Neural cell (in vitro differentiated cells): Measurements from ENCODE around the gene NRG2. TPM values are rescaled to one million over a fixed set of nuclear protein-coding genes. Genes with fewer than 3 reads are reported as not detected.

Experiments
- H2AFZ ChIP-seq: fragments of 200-600, 300-800 bp; sonication (generic), shearing (Covaris generic); 2 replicates; pipeline ENCODE4 v1.6.0; 2014; ENCODE audit warnings: low read depth, mild to moderate bottlenecking, antibody characterized with exemption, low read length, moderate library complexity
- H3F3A ChIP-seq: fragments of 200-600 bp; shearing (Covaris generic); 2 replicates; pipeline ENCODE4 v1.6.1; 2016; ENCODE audit warnings: mild to moderate bottlenecking, moderate library complexity, mixed read lengths, antibody characterized with exemption, low read length; ENCODE audit not compliant: insufficient read depth, poor library complexity, severe bottlenecking
- H3K27ac ChIP-seq: fragments of 200-600, 300-800 bp; sonication (generic), shearing (Covaris generic); 2 replicates; pipeline ENCODE4 v1.5.1; 2014; ENCODE audit warnings: mild to moderate bottlenecking, low read length, moderate library complexity
- H3K27me3 ChIP-seq: fragments of 300-800, 200-600 bp; sonication (generic), shearing (Covaris generic); 2 replicates; pipeline ENCODE4 v1.6.0; 2014; ENCODE audit warnings: mild to moderate bottlenecking, low read depth, low read length, moderate library complexity; ENCODE audit not compliant: insufficient read depth
- H3K36me3 ChIP-seq: fragments of 300-800, 200-600 bp; sonication (generic), shearing (Covaris generic); 2 replicates; pipeline ENCODE4 v1.5.1; 2014; ENCODE audit warnings: mild to moderate bottlenecking, antibody characterized with exemption, low read length, moderate library complexity; ENCODE audit not compliant: insufficient read depth
- H3K4me2 ChIP-seq: fragments of 300-800, 200-600 bp; sonication (generic), shearing (Covaris generic); 2 replicates; pipeline ENCODE4 v1.6.0; 2014; ENCODE audit warnings: mild to moderate bottlenecking, low read length
- H3K4me3 ChIP-seq: fragments of 300-800, 200-600 bp; sonication (generic), shearing (Covaris generic); 2 replicates; pipeline ENCODE4 v1.5.1; 2014; ENCODE audit warnings: mild to moderate bottlenecking, low read length, moderate library complexity
- H3K79me2 ChIP-seq: fragments of 200-600 bp; shearing (Covaris generic); replicated peaks from 2 replicates; pipeline ENCODE4 v1.6.0; 2014; ENCODE audit warnings: mild to moderate bottlenecking, low read length, moderate library complexity; ENCODE audit not compliant: insufficient read depth
- H3K9ac ChIP-seq: fragments of 300-800, 200-600 bp; sonication (generic), shearing (Covaris generic); 2 replicates; pipeline ENCODE4 v1.6.1; 2016; ENCODE audit warnings: mild to moderate bottlenecking, low read length, mixed read lengths
- H3K9me2 ChIP-seq: fragments of 200-600 bp; shearing (Covaris generic); 2 replicates; pipeline ENCODE4 v1.6.1; 2016; ENCODE audit warnings: mild to moderate bottlenecking, low read length, mixed read lengths; ENCODE audit not compliant: insufficient read depth
- H3K9me3 ChIP-seq: fragments of 200-600, 300-800 bp; sonication (generic), shearing (Covaris generic); 2 replicates; pipeline ENCODE4 v1.6.1; 2016; ENCODE audit warnings: mild to moderate bottlenecking, mixed run types, low read length, moderate library complexity, mixed read lengths
- H4K20me1 ChIP-seq: fragments of 200-600 bp; shearing (Covaris generic); 2 replicates; pipeline ENCODE4 v1.6.1; 2016; ENCODE audit warnings: mild to moderate bottlenecking, mixed run types; ENCODE audit not compliant: insufficient read depth
- CTCF ChIP-seq: fragments of 450-650 bp; IDR thresholded peaks from 2 replicates; pipeline ENCODE4 v1.5.1; 2014; ENCODE audit warnings: antibody characterized with exemption, mild to moderate bottlenecking, moderate library complexity; ENCODE audit not compliant: poor library complexity, severe bottlenecking
- EP300 ChIP-seq: fragments of 450-650 bp; conservative IDR thresholded peaks from 2 replicates; pipeline ENCODE4 v1.6.1; 2014; ENCODE audit warnings: antibody characterized with exemption, mild to moderate bottlenecking, moderate library complexity; ENCODE audit not compliant: poor library complexity, severe bottlenecking
- EZH2 ChIP-seq: fragments of 200-600, 300-800 bp; shearing (Covaris generic), sonication (generic); IDR thresholded peaks from 2 replicates; pipeline ENCODE4 v1.6.1; 2014; ENCODE audit warnings: antibody characterized with exemption, low read length, borderline replicate concordance, mild to moderate bottlenecking; ENCODE audit not compliant: insufficient read depth, poor library complexity, severe bottlenecking
- MXI1 ChIP-seq: fragments of 450-650 bp; conservative IDR thresholded peaks from 2 replicates; pipeline ENCODE4 v1.6.1; 2014; ENCODE audit warnings: antibody characterized with exemption, mild to moderate bottlenecking; ENCODE audit not compliant: poor library complexity, severe bottlenecking
- POLR2AphosphoS5 ChIP-seq: IDR thresholded peaks from 2 replicates; pipeline ENCODE4 v1.6.1; 2012
- RAD21 ChIP-seq: fragments of 450-650 bp; conservative IDR thresholded peaks from 2 replicates; pipeline ENCODE4 v1.6.1; 2014; ENCODE audit warnings: antibody characterized with exemption, mild to moderate bottlenecking, moderate library complexity
- SMC3 ChIP-seq: fragments of 450-650 bp; conservative IDR thresholded peaks from 2 replicates; pipeline ENCODE4 v1.6.1; 2014; ENCODE audit warnings: antibody characterized with exemption, mild to moderate bottlenecking, moderate library complexity; ENCODE audit not compliant: poor library complexity
- TAF1 ChIP-seq: IDR thresholded peaks from 2 replicates; pipeline ENCODE4 v1.6.1; 2012; ENCODE audit warnings: low read depth
- polyA plus RNA-seq: library from polyadenylated mRNA; depleted of rRNA; stranded (reverse); fragments of >200 nt; gene quantifications from 2 replicates; pipeline ENCODE4 v1.2.3, GENCODE V29; 2014
- TF ChIP-seq, protein P1 (sequence below): IDR thresholded peaks from 2 replicates; pipeline ENCODE4 v1.6.1; 2012; ENCODE audit warnings: borderline replicate concordance

Gene NRG2
- polyA plus RNA-seq, 1 donor from 2014 or later, result 5.4 TPM

DNA sequence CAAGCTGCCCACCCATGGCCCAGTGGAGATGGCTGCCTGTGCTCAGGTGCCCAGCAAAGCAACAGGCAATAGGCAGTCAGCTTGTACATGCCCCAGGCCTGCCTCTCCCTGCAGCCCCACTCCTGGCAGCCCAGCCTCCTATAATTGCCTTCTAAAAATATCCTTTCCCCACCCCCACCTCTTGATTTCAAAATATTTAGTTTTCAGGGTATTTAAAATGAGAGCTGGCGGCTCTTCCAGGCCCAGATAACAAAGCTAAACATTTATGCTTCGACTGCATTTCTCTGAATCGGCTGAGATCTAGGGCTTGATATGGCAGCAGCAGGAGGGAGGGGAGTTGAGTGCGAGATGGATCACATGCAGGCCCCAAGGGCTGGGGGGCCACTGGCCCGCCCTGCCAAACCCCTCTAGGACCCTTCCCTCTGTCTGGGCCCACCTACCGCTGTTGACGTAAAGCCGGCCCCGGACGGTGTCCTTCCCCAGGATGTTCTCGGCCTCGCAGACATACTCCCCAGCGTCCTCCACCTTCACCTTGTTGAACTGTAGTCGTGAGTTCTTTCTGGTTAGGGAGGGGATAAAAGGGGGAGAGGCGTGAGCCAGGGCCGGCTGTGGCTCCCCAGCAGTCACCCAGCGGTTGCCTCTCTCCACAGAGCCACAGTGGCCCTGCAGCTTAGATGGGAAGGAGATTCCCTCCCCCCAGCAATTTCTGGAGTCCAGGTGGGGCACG, 162.5 kb downstream of the NRG2 start:
- H3K9me2 ChIP-seq, result no peaks in the 10 kb centered on the region
- H3K27ac ChIP-seq, result no peak overlapping the region
- H3K4me2 ChIP-seq, result no peak overlapping the region
- H3K9ac ChIP-seq, result no peak overlapping the region
- no peak overlapping the region for H3K4me3 ChIP-seq
- no peaks in the 10 kb centered on the region for H3K79me2 ChIP-seq
- no peaks in the 10 kb centered on the region for H3K9me3 ChIP-seq
- H2AFZ ChIP-seq, result no peak overlapping the region
- H3F3A ChIP-seq, result no peaks in the 10 kb centered on the region
- no peaks in the 10 kb centered on the region for H3K27me3 ChIP-seq
- no peaks in the 10 kb centered on the region for H4K20me1 ChIP-seq
- TF ChIP-seq SMC3 (no peak), EZH2 (no peak), CTCF (no peak), RAD21 (no peak), MXI1 (no peak)
- H3K36me3 ChIP-seq, result no peaks in the 10 kb centered on the region

DNA sequence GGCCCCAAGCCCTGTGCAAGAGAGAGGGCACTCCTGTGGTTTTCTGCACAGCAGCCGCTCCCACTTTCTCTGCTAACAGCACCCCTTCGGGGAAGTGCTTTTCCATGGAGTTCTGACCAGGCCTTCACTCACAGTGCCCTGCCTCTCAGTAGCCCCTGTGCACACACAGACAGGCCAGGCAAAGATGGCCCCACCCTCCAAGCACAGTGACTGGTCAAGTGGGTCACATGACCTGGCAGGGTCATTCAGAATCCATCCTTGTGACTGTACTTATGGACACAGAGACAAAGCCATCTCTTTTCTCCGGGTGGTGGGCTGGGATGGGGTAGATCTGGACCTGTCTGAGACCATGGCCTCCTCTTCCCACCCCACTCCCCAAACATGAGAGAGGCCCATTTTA, 165.0 kb downstream of the NRG2 start:
- Histone ChIP-seq H3K79me2 (no peaks in the 10 kb centered on the region), H3K27me3 (no peaks in the 10 kb centered on the region), H3K9me2 (no peaks in the 10 kb centered on the region), H3K4me3 (no peak overlapping the region), H3K27ac (no peak overlapping the region), H4K20me1 (no peaks in the 10 kb centered on the region), H3F3A (no peaks in the 10 kb centered on the region), H2AFZ (no peak overlapping the region), H3K9ac (no peak overlapping the region), H3K4me2 (no peak overlapping the region), H3K36me3 (no peaks in the 10 kb centered on the region), H3K9me3 (no peaks in the 10 kb centered on the region)
- TF ChIP-seq POLR2AphosphoS5 (no peak), RAD21 (no peak), EZH2 (no peak)

- H4K20me1 ChIP-seq, result no peaks in the 10 kb centered on the region
- no peak overlapping the region for H2AFZ ChIP-seq
- no peaks in the 10 kb centered on the region for H3K79me2 ChIP-seq
- no peaks in the 10 kb centered on the region for H3F3A ChIP-seq
- no peak overlapping the region for H3K4me3 ChIP-seq
- H3K4me2 ChIP-seq, result no peak overlapping the region
- H3K36me3 ChIP-seq, result no peaks in the 10 kb centered on the region
- H3K9me2 ChIP-seq, result no peaks in the 10 kb centered on the region
- TF ChIP-seq TAF1 (no peak), MXI1 (no peak), RAD21 (no peak), POLR2AphosphoS5 (no peak), EP300 (no peak), EZH2 (no peak), SMC3 (no peak), CTCF (no peak)
- TF ChIP-seq, protein P1, sequence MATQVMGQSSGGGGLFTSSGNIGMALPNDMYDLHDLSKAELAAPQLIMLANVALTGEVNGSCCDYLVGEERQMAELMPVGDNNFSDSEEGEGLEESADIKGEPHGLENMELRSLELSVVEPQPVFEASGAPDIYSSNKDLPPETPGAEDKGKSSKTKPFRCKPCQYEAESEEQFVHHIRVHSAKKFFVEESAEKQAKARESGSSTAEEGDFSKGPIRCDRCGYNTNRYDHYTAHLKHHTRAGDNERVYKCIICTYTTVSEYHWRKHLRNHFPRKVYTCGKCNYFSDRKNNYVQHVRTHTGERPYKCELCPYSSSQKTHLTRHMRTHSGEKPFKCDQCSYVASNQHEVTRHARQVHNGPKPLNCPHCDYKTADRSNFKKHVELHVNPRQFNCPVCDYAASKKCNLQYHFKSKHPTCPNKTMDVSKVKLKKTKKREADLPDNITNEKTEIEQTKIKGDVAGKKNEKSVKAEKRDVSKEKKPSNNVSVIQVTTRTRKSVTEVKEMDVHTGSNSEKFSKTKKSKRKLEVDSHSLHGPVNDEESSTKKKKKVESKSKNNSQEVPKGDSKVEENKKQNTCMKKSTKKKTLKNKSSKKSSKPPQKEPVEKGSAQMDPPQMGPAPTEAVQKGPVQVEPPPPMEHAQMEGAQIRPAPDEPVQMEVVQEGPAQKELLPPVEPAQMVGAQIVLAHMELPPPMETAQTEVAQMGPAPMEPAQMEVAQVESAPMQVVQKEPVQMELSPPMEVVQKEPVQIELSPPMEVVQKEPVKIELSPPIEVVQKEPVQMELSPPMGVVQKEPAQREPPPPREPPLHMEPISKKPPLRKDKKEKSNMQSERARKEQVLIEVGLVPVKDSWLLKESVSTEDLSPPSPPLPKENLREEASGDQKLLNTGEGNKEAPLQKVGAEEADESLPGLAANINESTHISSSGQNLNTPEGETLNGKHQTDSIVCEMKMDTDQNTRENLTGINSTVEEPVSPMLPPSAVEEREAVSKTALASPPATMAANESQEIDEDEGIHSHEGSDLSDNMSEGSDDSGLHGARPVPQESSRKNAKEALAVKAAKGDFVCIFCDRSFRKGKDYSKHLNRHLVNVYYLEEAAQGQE, result no peak
- H3K27ac ChIP-seq, result no peak overlapping the region
- no peaks in the 10 kb centered on the region for H3K27me3 ChIP-seq
- H3K9ac ChIP-seq, result no peak overlapping the region
- H3K9me3 ChIP-seq, result no peaks in the 10 kb centered on the region
These were observed 165.9 kb downstream of the NRG2 start for GRCh38 chr5:139877129-139877597.
